ENCODE measurements around the gene DCST1.
A peak's percentile ranks its signal among the peaks of the same experiment; 100 is the strongest.

DCST1 gene

DNA sequence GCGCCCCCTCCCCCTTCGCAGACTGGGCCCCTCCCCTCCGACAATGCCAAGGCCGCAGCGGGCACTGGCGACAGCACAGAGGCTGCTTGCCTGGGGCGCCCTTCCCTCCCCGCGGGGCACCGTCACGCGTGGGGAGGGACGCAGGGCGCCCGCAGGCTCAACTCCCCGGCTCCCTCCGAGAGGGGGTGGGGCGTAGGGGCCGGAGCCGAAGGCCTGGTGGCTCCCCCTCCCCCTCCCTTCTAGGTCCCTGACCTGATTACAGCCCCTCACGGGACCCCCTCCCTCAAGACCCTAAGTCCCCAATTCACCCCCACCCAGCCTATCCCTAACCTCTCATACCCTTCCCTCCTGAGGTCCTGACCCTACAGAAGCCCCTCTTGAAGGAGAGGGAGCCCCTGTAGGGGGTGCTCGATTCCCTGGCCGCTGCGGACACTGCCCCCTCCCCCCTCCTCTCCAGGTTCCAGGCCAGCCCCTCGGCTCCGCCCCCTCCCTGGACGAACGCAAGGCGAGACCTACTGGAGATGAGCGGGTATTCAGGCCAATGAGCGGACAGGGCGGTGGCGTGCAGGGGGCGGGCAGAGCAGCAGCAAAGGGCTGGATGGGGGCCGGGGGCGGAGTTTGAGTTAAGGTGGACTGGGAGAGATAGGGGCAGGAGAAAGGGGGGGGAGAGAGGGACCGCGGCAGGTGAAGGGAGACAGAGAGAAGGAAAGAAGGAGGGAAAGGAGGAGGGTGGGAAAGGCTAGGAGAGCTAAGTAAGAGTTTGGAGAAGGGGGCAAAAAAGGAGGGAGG lies 31.8 kb upstream of the DCST1 start:
- DNase-seq (ENCODE audit: low read depth in 2 of 2): peak; percentile 99 to 100

DNA sequence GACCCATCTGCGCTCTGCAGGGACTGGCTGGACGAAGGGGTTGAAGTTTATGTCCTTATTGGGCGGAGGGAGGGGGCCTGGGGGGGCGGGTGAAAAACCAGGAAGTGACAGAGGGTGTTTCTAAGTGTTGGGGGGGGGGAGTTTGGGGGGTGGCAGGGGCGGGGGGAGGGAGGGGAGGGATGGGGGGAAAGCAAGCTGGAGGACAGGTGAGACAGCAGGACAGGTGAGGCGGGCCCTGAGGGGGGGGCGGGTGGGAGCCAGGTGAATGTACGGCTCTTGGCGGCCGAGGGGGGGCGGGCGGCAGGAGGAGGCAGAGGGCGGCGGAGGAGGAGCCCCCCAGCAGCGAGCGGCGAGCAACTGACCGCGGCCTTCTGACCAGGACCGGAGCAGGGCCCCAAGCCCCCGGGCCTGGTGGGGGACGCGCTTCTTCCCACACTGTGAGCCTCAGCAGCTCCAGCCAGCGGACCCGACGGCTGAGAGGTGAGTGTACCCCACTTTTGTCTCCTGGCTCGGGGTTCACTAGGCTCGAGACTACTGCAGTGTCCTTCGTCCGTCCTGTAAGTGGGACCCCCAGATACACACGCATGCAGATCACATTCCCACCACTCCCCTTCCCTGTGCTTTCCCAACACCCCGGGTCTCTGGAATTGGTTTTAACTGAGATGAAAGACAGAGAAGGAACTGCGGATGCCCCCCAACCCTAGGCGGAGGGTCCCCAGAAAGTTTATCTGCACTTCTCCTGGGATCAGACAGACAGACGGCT lies 31.0 kb upstream of the DCST1 start, which contains the start of gene ZBTB7B:
Gene ZBTB7B, plus strand, starts transcription at position 339 of the 763 bp plus-strand sequence. CDS start 11,859 bp downstream, outside the sequence.
- no peak for DNase-seq (ENCODE audit: low read depth in 2 of 2)

DNA sequence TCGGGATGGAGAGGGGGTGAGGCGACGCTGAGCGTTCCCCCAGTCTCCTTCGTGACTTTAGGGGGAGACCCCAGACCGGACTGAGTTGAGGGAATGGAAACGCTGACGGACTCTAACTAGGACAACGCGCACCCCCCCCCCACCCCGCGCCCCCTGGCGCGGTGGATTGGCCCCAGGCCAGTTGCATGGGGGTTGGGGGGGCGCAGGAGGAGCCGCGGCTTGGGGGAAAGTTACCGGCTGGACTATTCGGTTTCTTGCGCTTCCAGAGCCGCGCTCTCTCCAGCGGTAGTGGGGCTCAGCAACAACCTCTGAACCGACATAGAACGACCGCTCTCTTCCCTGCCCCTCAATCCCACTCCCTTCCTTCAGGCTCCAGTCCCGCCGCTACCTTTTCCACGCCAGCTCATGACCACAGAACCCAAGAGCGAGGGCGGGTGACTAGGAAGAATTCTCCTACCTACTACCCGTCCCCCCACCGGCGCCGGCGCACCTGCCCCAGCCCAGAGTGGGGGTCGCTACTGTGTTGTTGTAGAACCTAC lies 30.3 kb upstream of the DCST1 start:
- DNase-seq (ENCODE audit: low read depth in 2 of 2): no peak

DNA sequence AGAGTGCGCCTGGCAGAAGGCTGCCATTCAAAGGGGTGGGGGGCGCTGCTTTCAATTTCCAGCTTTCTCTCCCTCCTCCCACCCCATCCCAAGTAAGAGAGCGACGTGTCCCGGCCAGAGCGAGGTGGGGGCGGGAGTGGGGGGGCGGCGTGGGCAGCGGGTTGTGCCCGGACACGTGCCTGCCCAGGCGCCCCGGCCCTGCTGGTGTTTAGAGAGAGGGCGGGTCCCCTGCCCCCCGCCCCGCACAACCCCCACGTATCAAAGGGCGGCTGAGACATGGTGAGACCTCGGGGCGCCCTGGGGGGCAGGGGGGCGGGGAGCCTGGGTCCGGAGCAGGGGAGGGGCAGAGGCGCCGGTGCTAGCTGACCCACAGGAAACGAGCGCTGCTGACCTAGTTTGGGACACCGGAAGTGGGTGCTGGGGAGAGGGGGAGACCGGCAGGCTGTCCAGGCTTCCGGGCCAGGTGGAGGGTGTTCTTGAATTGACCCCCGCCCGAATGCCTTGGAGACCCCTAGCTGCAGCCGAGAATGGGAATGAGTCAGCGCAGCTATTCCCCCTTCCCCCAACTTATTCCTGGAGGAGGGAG lies 29.8 kb upstream of the DCST1 start:
- no peak for DNase-seq (ENCODE audit: low read depth in 2 of 2)

DNA sequence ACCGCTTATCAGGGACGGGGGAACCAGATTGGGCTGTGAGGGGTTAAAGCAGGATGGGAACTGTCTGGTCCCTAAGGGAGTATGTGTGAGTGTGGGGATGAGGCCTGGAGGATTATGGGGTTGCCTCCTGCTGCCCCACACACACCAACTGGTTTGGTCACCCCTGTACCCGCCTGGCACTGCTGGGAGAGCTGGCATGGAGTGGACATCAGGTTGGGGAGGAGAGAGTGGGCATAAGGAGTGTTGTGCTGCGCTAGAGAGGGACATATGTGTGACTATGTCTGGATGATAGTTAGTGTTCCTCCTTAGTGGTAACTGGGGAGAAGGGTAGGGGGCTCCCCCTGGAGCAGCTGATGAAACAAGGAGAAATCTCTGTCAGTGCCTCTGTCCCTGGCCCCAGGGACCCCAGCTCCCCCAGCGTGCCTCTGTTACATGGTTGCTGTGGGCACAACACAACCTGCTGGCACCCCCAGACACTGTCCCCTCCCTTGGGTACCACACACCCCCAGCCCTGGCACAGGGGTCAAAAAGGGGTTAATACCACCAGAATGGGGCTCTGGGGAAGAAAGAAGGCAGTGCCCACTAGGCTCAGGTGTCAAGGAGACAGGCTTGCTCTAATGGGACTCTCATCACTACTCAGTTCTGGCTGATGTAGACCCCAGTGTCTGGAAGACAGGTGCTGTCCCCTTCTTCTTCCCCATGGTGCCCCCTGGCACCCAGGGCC lies 29.1 kb upstream of the DCST1 start:
- no peak for DNase-seq (ENCODE audit: low read depth in 2 of 2)

DNA sequence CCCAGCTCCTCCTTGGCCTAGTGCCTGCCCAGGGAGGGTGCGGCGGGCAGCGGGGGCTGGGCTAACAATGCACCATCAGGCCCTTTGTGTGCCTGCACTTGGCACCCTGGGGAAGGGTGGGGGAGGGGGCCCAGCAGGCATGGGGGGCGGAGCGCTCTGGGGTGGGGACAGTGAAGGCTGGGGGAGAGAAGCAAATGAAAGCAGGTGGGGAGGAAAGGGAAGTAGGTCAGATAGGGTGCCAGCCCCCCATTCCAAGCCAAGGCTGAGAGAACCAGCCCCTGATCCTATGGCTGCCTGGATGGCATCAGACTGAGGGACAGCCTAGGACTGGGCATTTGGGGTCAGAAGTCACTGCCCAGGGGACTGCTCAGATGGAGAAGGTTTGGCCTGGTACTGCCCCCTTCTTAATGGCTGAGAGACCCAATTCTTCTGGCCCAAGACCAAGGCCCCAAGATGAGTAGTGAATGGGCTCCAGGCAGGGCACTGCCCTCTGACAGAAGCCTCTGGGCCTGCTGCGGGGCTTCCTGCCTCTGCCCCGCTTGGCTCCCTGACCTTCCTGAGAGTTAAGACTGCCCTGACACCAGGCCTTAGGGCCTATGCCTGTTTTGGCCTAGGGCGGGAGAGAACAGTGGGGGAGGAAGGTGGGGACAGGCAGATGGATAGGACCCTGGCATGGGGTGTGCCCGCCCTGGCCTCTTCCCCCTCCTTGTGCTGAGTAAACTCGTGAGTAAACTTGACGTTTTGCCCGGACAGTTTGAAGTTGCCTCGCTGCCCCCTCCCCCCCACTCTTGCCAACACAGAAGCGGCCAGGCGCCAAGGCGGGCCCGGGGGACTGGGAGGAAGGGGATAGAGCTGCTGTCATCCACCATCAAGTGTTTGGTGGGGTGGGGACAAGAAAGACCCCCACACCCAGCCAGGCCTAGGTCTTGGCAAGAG lies 28.3 kb upstream of the DCST1 start:
- no peak for DNase-seq (ENCODE audit: low read depth in 2 of 2)

DNA sequence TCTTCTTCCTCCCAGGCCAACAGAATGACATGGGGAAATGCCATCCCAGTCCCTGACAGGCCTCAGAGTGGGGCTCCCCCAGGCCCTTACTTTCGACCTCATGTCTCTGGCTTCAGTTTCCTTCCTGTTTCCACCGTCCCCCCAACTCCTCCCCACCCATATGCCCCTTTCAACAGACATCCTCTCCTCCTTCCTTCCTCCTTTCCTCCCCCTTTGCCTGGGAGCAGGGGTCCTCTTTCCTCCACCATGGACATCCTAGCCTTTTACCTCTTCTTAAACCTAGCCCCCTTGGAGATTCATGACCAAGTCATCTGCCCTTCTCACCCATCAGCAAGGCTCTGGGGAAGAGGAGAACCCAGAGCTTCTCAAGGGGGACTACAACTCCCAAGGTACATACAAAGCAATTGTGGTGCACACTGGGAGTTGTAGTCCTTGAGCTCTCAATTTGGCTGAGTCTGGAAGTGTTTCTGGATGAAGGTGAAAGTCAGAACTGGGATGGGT lies 27.0 kb upstream of the DCST1 start:
- DNase-seq (ENCODE audit: low read depth in 2 of 2): no peak

DNA sequence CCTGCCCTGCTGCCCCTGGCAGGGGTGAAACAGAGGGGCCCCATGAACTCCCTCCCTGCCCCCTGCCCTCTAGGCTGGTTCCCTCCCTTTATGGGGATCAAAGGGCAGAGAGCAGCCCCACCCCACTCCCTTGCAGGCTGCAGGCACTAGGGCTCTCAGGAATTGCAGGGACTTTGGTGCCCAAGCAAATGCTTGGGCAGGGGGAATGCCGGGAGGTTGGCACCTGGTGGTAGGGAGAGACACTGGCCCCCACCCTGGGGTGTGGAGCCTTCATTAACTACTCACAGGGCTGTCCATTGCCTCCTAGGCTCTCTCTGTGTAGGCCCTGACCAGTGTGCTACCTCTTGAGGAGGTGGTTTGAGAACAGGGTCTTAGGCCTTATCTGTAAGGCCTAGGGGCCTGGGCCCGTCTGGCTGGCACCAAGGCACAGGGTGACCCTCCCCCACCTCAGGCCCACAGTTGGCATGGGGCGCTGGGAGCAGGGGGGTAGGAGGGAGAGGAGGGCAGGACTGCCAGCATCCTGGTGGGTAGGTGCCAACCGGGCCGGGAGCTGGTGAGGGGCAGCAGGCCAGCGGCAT lies 26.3 kb upstream of the DCST1 start:
- DNase-seq (ENCODE audit: low read depth in 2 of 2): no peak

DNA sequence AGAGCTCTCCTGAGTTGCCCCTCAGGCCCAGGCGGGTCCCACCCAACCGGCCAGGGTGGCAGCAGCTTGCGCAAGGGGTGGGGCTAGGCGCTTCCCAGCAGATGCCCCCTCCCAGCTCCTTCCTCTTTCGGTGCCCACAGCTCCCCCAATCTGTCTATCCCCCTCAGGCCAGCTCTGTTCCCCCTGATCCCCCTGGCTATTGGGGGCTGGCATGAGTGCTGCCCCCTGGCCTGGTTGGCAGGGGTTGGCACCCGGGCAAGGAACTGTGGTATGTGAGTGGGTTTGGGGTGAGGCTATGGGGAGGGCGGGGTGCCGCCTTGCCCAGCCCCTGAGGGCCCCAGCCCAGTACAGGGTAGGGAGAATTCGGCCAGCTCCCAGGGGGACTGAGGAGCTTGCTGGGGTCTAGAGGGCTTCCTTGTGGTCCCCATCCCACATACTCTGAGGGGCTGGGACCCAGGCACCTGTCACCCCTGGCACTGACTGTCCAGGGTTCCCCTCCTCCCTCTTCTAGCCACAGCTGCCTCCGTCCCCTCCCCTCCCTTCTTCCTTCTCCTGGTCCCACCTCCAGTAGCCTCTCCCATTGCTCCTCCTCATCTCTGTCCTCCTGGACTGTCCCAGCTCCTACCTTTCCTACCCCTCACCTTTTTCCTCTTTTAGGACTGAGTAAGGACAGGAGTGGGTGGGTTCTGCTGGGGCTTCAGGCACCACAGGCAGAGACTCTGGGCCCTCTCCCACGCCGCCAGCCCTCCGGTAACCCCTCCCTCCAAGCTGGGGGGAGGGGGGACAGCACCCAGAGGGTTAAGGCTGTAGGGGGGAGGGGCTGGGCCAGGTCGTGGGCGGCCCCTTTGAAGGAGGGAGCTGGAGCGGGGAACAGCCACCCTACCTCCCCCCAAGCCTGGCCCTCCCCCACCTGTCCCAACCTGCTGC lies 25.3 kb upstream of the DCST1 start:
- DNase-seq (ENCODE audit: low read depth in 2 of 2): peak; percentile 59 to 86

DNA sequence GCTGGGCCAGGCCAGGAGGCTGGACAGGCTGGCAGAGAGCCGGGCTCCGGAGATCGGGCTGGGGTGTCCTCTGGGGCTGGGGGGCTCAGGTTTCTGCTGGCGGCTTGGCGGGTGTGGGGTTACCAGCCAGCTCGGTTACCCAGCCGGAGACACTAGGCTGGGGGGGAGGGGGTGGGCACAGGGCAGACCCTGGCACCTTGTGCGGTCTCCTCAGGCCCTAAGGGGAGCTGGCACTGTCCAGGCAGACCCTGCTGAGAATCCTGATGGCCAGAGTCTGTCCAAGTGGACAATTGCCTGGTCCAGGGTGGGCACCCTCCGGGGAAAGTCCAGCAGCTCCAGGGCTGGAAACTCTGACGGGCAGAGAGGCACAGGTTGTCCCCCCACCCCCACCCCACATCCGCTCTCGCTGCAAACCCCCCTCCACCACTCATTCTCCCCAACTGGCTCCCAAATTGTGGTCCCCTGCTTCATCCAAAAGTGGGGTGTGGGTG lies 24.4 kb upstream of the DCST1 start:
- no peak for DNase-seq (ENCODE audit: low read depth in 2 of 2)

DNA sequence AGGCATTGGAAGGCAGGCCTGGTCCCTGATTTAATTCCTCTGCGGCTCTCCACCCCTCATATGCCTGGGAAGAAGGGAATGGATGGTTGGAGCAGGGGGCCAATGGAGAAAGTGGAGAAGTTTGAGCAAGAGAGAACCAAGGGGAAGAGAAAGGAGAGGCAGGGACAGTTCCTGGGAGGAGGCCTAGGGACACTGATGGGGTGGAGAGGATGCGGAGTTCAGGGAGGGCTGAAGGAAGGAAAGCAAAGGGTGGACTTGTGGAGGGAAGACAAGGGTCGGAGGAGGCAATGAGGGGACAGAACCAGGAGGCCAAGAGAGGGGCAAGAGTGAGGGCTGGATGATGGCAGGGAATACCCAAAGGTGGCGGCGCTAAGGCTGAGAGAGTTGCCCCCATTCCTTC lies 23.9 kb upstream of the DCST1 start:
- no peak for DNase-seq (ENCODE audit: low read depth in 2 of 2)

DNA sequence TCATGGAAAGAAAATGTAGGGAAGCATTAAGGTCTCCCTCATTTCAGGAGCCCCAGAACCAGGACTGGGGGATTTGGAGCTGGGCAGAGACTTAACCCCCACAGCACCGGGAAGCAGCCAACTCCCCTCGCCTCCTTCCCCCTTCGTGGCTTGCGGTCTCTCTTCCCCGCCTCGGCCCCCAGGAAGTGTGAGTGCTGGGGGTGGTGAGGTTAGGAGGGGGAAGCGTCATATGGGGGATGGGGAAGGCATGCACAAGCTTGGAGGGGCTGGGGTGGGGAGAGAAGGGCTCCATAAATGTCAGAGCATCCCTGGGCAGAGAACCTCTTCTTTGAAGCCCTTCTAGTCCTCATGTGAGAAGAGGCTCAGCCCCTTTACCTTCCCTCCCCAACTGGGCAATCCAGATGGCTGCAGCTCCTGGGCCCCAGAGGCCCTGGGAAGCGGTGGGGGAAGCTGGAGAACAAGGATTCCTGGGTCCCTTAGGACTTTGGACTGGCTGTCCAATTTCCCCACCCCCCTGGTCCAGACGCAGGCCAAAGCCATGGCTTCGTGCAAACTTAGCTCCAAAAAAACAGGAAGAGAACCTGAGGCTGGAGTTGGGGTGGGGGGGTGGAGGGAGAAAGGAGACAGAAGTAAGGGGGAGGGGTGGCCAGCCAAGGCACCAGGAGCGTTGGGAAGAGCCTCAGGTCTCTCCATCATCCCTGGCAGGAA lies 23.3 kb upstream of the DCST1 start:
- DNase-seq (ENCODE audit: low read depth in 2 of 2): no peak

DNA sequence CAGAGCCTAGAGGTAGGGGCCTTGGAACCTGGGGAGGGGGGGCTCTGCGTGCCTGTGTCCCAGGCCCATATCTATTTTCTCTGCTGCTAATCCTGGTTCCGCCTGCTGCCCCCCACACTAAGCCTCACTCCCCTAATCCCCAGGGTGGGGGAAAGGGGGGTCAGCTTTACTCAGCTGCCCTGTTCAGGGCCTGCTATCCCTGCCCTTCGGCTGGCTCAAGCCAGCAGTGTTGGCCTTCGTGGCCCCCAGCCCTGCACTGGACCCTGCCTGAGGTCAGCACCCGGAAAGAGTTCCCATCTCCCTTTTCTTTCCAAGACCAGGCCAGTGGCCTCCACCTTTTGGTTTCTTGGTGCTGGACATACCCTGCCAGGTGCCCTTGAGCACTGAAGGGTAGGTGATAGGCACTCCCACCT lies 22.6 kb upstream of the DCST1 start:
- DNase-seq (ENCODE audit: low read depth in 2 of 2): no peak

DNA sequence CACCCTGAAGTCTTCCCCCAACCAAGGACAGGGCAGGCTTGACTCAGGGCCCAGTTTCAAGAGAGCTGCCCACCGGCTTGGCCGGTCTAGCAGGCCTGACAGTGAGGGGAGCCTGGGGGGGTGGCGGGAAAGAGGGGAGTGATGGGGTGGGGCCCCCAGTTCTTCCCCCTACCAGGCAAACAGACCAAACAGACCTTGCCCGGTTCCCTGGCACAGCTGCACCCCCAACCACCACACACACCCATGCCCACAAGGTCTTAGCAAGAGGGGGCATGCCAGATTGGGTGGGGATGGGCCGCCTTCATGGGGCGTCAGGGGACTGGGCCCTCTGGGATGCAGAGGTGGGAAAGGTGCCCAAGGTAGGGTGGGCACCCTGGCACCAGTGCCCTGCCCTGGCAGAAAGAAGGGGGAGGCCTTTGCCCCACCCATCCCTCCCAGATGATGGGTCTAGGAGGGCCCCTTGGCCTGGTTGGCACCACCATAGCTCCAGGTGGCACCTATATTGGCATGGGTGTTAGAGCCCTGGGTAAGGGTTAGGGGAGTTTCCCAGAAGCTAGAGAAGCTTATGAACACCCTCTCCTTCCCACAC lies 22.1 kb upstream of the DCST1 start:
- no peak for DNase-seq (ENCODE audit: low read depth in 2 of 2)

DNA sequence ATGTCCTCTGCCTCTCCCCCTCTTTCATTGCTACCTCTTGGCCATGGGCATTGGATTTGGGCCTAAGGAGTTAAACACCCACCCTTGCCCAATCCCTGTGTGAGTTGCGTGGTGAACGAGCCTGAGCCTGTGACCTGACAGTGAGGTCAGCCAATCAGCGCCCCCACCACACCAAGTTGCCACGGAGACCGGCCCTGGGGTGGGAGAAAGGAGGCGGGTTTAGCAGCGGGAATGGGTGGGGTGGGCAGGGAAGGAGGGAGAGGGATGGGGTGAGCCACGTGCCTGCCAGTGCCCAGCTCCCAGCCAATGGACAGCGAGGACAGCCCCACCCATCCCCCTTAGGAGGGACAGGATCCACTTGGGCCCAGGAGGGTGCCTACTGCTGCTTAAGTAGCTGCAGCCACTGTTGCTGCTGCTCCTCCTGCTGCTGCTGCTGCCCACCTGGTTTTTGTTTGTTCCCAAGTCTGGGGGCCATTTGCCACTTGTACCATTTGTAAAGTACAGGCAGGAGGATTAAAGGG lies 21.5 kb upstream of the DCST1 start:
- no peak for DNase-seq (ENCODE audit: low read depth in 2 of 2)

DNA sequence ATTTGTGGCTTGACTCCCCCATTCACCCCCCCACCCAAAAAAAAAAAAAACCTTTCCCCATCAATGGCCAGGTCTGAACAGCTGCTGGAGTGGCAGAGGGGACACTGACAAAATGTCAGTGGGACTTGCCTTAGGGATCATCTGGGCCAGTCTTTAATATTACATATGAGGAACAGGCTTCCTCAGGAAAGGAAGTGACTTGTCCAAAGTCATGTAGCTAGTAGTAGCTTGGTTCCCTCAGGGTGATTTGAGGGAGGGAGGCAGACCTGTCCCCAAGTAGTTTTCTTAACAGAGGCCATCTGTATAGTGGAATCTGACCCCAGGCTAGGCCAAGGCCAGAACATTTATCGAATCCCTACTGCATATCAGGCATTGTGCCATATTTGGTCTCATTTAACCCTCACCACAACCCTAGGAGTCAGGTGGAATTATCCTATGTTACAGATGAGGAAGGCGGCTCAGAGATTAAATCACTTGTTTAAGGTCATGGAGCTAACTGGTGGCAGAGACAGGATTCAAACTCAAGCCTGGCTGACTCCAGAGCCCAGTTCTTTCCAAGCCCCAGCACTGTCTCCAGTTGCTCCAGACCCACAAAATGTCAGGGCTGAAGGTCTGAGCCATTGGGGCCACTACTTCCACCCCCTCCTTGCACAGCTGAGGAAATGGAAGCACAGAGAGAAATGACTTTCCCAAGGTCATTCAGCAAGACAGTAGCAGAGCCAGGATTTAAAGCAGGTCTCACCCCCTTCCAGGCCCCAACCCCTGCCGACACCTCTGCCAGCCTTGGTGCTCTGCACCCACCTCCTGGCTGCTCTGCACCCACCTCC lies 20.6 kb upstream of the DCST1 start:
- DNase-seq (ENCODE audit: low read depth in 2 of 2): no peak

DNA sequence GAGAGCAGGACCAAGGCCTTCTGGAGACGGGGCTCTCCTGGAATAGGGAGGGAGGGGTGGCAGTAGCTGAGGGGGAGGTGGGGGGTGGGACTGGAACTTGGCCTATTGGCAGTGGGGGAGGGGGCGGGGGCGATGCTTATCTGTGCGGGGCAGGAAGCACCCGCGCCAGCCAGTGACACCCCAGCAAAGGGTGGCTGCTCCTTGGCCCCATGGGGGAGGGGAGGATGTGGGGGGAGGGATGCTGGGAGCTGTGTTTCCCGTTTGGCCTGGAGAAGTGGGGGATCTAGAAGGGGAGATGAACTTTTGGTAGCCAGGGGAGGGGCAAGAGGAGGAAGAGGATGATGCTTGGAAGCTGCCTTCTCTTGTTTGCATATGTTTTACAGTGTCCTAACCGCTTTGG lies 20.0 kb upstream of the DCST1 start:
- no peak for DNase-seq (ENCODE audit: low read depth in 2 of 2)
